GM18868 (cell line): Measurements from ENCODE around the gene GATAD2A.

Experiments
- ATAC-seq: cut with Tn5 transposase; IDR thresholded peaks from one replicate; pipeline ENCODE4 v1.9.1; 2021; ENCODE audit warnings: mild to moderate bottlenecking, moderate library complexity; ENCODE audit not compliant: unreplicated experiment

The GATAD2A gene

DNA sequence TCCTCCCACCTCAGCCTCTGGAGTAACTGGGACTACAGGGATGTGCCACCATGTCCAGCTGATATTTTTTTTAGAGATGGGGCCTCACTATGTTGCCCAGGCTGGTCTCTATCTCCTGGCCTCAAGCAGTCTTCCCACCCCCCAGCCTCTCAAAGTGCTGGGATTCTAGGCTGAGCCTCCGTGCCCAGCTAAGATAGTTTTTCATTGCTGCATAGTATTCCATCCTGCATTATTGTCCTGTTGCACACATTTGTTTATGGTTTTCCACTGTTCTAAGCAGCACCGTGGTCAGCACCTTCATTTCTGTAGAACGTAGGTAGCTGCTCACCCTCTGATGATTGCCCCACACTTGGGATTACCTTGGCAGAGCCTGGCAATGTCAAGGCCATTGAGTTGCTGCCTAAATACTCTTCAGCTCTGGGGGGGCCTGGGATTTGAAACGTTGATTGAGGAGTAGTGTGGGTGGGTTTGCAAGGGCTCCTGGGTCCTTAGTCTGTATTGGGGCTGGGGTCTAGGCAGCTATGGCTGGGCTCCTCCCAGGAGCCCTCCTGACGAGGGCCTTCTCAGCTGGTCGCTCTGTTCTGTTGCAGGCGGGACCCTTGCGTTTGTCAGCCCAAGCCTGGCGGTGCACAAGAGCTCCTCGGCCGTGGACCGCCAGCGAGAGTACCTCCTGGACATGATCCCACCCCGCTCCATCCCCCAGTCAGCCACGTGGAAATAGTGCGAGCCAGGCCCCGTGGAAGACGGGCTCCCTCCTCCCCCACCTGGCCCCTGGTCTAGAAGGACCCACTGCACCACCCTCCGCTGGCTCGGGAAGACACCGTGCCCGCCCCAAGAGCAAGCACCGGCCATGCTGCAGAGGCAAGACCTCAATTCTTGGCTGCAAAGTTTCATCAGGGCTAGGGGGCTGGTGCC lies 99.5 kb downstream of the GATAD2A start:
- ATAC-seq: no peak

DNA sequence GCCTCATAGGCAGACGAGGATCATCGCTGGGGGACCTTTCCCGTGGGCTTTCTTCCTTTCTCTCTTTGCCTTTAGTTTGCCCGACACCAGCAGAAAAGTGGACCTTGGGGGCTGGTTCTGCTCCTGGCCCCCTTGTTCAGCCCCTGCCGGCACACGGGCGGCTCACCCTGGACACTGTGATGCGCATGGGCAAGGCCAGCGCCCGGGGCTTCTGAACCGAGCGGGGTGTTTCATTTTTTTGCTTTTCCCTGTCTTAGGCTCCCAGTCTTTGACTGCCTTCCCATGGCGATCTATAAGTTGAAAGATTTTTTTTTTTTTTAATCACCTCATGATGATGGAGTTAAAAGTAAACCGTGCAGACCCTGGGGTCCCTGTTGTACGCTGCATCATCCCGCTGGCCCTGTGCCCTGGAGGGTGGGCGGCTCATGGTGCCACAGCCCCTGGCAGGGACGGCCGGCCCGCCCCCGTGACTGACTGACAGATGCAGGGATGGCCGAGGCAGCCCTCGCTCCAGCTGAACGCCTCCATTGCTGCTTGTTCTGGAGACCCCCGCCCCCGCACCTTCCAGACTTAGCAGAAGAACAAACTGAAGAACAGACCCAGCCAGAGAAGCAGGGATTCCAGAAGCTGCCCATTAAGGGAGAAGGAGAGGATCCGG lies 100.3 kb downstream of the GATAD2A start:
- ATAC-seq: no peak

DNA sequence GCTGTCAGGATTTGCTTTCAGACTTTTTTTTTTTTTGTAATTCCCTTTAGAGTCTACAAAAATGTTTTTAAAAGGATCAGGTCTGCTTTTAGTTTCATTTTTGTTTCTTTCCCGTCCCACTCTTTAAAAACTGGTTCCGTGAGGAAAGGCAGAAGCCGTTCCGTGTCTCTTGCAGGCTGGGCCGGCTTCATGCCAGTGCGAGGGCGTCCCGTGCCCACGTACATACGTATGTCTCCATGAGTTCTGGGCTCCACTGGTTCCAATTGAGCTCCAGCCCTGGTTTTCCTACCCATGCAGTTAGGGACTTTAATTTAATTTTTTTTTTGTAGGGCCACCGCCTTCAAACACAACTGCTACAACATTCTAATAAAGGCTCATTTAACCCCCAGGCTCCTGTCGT lies 101.1 kb downstream of the GATAD2A start:
- ATAC-seq: no peak

DNA sequence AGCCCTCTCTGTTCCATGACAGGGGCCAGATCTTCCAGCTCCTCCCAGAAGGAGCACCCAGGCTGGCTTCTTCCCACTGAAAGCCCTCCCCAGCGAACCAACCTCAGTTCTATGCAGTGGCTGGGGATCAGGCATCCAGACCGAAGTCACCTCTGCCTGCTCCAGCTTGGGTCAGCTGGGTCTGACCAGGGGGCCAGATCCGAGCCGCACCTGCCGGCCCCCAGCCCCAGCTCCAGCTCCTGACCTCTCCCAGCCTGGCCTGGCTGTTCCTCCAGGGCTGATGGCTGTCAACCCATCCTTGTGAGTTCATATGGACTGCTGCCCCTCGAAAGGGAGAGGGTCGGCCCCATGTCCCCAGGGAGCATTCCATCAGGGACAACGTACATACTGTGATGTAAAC lies 101.9 kb downstream of the GATAD2A start:
- no peak for ATAC-seq

- no peak for ATAC-seq
Measured at GRCh38 chr19:19508217-19508616, 102.7 kb downstream of the GATAD2A start.

- ATAC-seq: no peak
Measured at GRCh38 chr19:19510432-19510831, 105.0 kb downstream of the GATAD2A start.

DNA sequence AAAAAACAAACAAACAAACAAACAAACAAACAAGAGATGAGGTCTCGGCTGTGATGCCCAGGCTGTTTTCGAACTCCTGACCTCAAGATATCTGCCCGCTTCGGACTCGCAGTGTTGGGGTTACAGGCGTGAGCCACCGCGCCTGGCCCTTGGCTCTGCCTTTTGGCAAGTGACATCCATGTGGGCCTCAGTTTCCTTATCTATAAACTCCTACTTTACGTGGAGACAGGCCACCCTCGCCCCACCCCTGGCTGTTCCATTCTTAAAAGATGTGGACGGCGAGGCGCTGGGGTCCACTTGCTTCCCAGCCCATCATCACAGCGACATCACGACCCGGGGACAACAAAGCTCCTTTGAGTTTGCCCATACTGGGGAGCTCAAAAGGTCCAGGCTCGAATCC lies 108.2 kb downstream of the GATAD2A start:
- no peak for ATAC-seq

DNA sequence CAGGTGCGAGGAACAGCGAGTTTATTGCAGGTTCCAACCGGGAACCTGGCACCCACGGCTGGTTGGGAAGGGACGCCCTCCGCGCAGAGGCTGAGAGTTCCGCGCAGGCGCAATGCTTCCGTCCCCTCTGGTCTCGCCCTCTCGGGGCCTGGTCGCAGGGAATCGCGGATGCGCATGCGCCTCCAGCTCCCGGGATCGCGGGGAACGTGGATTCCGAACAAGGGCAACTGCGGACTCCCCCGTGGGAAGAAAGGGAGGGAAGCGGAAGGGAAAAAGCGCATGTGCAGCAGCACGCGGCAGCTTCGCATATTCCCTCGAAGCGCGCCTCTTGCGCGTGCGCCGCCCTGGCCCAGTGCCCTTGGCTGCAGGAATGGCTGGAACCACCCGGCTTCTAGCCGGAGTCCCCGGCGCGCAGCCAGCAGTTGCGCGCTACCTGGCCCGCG lies 108.8 kb downstream of the GATAD2A start:
- no peak for ATAC-seq

DNA sequence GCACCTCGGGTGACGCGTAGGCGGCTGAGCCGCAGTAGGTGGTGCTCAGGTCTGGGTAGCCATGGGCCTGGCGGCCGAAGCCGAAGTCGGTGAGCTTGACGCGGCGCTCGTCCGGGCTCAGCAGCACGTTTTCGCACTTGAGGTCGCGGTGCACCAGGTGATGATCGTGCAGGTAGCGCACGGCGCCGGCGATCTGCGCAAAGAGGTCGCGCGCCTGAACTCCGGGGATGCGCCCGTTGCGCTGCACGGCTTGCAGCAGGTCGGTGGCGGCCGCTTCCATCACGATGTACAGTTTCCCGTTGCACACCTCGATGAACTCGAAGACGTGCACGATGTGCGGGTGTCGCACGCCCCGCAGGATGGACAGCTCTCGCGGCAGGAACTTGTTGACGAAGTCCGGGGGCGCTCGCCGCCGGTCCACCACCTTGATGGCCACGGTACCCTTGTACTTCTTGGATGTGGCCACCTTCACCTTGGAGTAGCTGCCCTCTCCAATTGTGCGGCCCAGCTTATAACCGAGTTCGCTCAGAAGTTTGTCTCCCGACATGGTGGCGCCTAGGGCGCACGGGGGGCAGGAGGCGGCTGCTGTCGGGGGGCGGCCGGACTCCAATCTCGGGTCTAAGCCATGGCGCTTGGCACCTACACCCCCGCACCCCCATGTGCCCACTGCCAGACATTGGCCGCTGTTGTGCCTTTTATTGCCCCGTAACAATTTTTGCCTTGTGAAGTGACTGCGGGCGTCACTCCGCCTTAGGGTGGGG lies 109.6 kb downstream of the GATAD2A start, which contains the start of gene TSSK6:
TSS of gene TSSK6 (minus strand) at position 668 of the 761 bp plus-strand sequence. CDS start at position 547, 121 bp downstream.
- no peak for ATAC-seq

- ATAC-seq: peak; percentile 93
Measured at GRCh38 chr19:19515642-19516519, 110.4 kb downstream of the GATAD2A start, which contains the start of gene NDUFA13. TSS of gene NDUFA13 (plus strand) at chr19:19516225. CDS start at chr19:19516239, 14 bp downstream.

DNA sequence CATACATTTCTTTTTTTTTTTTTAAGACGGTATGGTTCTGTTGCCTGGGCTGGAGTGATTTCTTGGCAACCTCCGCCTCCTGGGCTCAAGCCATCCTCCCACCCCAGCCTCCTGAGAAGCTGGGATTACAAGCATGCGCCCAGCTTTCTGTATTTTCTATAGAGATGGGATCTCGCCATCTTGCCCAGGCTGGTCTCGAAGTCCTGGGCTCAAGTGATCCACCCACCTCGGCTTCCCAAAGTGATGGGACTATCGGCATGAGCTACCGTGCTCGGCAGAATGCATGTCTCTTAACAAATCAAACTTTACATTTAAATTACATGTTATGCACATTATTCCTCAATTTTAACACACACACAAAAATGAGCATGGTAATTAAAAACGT lies 111.8 kb downstream of the GATAD2A start:
- ATAC-seq: no peak

DNA sequence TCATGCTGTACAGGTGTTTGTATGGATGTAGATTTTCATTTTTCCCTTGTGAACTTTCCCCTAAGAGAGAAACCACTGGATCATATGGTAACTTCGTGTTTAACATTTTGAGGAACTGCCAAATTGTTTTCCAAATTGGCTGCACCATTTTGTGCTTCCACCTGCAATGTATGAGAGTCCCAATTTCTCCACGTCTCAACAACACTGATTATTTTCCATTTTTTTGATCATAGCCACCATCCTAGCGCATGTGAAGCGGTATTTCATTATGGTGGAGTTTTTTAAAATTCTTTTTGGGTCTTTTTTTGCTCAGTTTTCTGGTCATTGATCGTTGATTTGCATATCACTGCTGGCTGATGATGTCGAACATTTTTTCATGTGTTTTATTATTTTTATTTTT lies 115.5 kb downstream of the GATAD2A start:
- ATAC-seq: no peak

GRCh38 chr19:19523177-19523576 lies 117.7 kb downstream of the GATAD2A start:
- ATAC-seq: no peak

GRCh38 chr19:19524053-19524452 lies 118.6 kb downstream of the GATAD2A start:
- no peak for ATAC-seq

DNA sequence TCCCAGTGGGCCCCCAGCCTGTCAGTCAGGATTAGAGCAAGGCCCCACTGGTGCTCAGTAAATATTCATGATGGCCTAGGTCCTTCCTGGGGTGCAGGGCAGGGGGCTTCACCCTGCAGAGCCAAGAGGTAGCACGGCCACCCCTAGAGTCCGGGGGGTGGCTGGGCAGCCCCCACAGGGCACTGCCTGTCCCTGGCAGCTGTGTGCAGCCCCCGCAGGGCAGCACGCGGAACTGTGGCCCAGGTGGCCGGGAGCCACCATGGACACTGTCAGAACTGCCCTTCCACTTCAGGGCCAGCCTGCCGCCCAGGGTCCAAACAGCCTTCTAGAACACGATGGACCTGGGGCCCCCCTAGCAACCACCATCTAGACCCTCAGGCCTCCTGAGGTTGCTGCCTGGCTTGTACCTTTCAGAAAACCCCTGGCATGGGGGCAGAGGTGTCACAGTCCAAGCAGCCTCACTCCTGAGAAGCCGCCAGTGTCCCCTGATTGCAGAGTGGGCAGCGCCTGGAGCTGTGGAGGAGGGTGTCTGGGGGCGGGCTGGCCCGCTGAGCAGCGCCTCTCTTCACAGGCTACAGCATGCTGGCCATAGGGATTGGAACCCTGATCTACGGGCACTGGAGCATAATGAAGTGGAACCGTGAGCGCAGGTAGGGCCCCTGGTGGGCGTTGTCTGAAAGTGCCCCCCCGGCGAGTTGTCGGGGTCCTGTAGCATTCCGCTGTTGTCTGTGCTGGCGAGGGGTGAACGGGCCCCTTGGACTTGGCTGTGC lies 120.3 kb downstream of the GATAD2A start:
- ATAC-seq: no peak

- no peak for ATAC-seq
Measured at GRCh38 chr19:19526581-19527370, 121.3 kb downstream of the GATAD2A start.

GRCh38 chr19:19527371-19527656 lies 121.8 kb downstream of the GATAD2A start:
- ATAC-seq: no peak

- no peak for ATAC-seq
Measured at GRCh38 chr19:19527674-19528625, 122.5 kb downstream of the GATAD2A start.
